Mesodermal cell (in vitro differentiated cells): ENCODE measurements around the gene PEX11G.
A peak's percentile ranks its signal among the peaks of the same experiment; 100 is the strongest.
"Not testable (repeated sequence)": the region's sequence is repeated elsewhere in the genome, so short reads cannot be mapped to it uniquely, and the experiment has no call there.

ENCODE experiments used
- H3K27ac ChIP-seq: 2 replicates; pipeline ENCODE4 v1.7.0; 2013; ENCODE audit warnings: mild to moderate bottlenecking, low read depth, low read length, moderate library complexity; ENCODE audit not compliant: severe bottlenecking
- H3K36me3 ChIP-seq: 2 replicates; pipeline ENCODE4 v1.7.1; 2013; ENCODE audit warnings: mild to moderate bottlenecking, low read length, moderate library complexity; ENCODE audit not compliant: control insufficient read depth, insufficient read depth
- H3K4me1 ChIP-seq: one replicate; pipeline ENCODE4 v1.7.1; 2013; ENCODE audit warnings: mild to moderate bottlenecking, low read length; ENCODE audit not compliant: insufficient read depth, control insufficient read depth, poor library complexity, severe bottlenecking
- H3K4me3 ChIP-seq: 2 replicates; pipeline ENCODE4 v1.7.0; 2013; ENCODE audit warnings: low read length, control low read depth, mild to moderate bottlenecking; ENCODE audit not compliant: insufficient read depth, poor library complexity, severe bottlenecking; ENCODE audit errors: extremely low read depth
- H3K9me3 ChIP-seq: 2 replicates; pipeline ENCODE4 v1.7.1; 2013; ENCODE audit warnings: mild to moderate bottlenecking, low read length, moderate library complexity; ENCODE audit not compliant: control insufficient read depth
- WGBS, 2 experiments: methylation state at CpG; one replicate each; pipeline ENCODE4 v1.1.5; 2013; ENCODE audit warnings: missing lambda C conversion rate in 2 of 2; ENCODE audit not compliant: insufficient coverage in 2 of 2; 5-methylcytosine and 5-hydroxymethylcytosine counted together

PEX11G gene

DNA sequence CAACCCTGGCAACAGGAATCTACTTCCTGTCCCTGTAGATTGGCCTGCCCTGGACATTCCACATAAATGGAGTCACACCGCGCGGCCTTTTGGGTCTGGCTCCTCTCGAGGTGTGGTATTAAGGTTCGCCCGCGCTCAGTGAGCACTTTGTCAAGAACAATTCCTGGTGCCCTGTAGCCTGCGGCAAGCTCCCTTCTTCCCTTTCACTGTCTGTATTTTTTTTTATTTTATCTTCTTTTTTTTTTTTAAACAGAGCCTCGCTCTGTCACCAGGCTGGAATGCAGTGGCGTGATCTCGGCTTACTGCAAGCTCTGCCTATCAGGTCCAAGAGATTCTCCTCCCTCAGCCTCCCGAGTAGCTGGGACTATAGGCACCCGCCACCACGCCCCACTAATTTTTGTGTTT is 28.3 kb downstream of the PEX11G start:
- Histone ChIP-seq H3K9me3 (peaks cover 4% of the 10 kb centered on the region), H3K36me3 (peaks cover 73% of the 10 kb centered on the region), H3K4me3 (no peak overlapping the region), H3K4me1 (peaks cover 14% of the 10 kb centered on the region), H3K27ac (peak overlapping the region; percentile 66)
- WGBS, 2 experiments = 80 to 97% methylated on average over 6 to 10 of the region's 14 CpGs

DNA sequence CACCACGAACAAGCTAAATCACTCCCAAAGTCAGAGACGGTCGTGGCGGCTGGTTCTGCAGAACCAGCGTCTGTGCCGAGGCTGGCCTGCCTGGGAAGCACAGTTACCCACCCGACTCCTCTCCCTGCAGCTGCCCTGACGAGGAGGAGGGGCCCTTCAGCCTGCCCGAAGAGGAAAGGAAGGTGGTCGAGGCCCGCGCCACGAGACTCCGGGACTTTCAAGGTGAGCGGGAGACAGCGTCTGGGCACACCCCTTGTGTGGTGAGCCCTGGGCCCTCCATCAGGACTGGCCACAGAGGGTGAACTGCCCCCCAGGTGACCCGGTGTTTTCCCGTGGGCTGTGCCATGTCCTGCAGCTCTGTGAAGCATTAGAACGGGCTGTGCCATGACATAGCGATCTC is 29.1 kb downstream of the PEX11G start:
- Histone ChIP-seq H3K4me1 (peaks cover 14% of the 10 kb centered on the region), H3K9me3 (peaks cover 11% of the 10 kb centered on the region), H3K4me3 (no peak overlapping the region), H3K27ac (peak overlapping the region; percentile 66), H3K36me3 (peaks cover 74% of the 10 kb centered on the region)
- WGBS, 2 experiments = 96 to 98% methylated on average over 16 to 19 of the region's 20 CpGs

DNA sequence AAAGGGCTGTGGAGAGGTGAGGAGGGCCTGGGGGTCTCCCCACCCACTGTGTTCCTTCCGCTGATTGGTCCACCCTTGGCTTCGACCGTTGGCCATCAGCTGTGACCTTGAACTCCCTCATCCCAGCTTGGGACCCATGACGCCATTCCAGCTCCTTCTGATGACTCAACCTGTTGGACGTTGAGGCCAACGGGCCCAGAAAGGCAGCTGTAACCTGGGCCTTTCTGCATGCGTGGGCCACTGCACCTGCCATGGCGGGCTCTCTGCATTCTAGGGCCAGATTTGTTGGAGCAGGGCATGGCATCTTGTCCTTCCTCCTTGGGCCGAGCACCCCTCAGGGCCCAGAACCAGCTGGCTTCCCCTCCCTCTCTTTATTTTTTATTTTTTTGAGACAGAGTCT is 30.2 kb downstream of the PEX11G start:
- H3K9me3 ChIP-seq = peaks cover 22% of the 10 kb centered on the region
- 85 to 91% methylated on average over 6 to 9 of the region's 9 CpGs for WGBS, 2 experiments
- peaks cover 78% of the 10 kb centered on the region for H3K36me3 ChIP-seq
- no peak overlapping the region for H3K4me3 ChIP-seq
- no peak overlapping the region for H3K27ac ChIP-seq
- H3K4me1 ChIP-seq = peaks cover 14% of the 10 kb centered on the region

DNA sequence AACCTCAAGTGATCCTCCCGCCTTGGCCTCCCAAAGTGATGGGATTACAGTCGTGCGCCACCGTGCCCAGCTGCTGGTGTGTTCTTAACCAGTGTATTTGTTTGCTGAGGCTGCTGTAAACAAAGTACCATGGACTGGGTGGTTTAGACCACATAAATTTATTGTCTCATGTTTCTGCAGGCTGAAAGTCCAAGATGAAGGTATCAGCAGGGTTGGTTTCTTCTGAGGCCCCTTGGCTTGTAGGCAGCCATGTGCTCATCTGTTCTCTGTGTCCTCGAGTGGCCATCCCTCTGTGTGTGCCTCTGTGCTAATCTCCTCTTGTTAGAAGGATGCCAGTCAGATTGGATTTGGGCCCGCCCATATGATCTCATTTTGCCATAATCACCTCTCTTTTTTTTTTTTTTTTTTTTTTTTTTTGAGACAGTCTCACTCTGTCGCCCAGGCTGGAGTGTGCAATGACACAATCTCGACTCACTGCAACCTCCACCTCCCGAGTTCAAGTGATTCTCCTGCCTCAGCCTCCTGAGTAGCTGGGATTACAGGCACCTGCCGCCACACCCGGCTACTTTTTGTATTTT is 31.8 kb downstream of the PEX11G start:
- WGBS, 2 experiments = 89 to 92% methylated on average over 5 to 6 of the region's 11 CpGs
- Histone ChIP-seq H3K4me3 (no peak overlapping the region), H3K36me3 (peaks cover 76% of the 10 kb centered on the region), H3K4me1 (peaks cover 14% of the 10 kb centered on the region), H3K27ac (no peak overlapping the region), H3K9me3 (peaks cover 28% of the 10 kb centered on the region)

DNA sequence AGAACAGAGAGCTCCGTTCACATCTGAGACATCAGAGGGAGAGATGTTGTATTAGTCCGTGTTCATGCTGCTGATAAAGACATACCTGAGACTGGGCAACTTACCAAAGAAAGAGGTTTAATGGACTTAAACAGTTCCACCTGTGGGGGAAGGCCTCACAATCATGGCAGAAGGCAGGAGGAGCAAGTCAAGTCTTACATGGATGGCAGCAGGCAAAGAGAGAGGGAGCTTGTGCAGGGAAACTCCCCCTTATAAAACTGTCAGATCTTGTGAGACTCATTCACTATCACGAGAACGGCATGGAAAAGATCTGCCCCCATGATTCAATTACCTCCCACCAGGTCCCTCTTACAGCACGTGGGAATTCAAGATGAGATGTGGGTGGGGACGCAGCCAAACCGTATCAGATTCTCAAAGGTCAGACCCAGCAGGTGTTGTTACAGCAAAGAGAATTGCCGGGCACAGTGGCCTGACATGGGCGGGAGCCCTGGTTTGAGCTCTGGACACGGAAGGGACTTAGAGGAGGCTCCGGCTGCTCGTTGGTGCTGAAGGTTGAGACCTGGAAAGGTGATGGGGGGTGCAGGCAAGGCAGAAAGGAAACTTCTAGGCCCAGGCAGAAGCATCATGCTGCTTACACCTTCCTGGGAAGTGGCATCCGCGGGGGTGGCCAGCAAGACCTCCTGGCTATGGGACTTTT is 33.1 kb downstream of the PEX11G start:
- Histone ChIP-seq H3K27ac (no peak overlapping the region), H3K9me3 (peaks cover 31% of the 10 kb centered on the region), H3K36me3 (peaks cover 86% of the 10 kb centered on the region), H3K4me3 (no peak overlapping the region), H3K4me1 (peaks cover 14% of the 10 kb centered on the region)
- WGBS, 2 experiments = 93 to 99% methylated on average over 8 to 11 of the region's 14 CpGs

DNA sequence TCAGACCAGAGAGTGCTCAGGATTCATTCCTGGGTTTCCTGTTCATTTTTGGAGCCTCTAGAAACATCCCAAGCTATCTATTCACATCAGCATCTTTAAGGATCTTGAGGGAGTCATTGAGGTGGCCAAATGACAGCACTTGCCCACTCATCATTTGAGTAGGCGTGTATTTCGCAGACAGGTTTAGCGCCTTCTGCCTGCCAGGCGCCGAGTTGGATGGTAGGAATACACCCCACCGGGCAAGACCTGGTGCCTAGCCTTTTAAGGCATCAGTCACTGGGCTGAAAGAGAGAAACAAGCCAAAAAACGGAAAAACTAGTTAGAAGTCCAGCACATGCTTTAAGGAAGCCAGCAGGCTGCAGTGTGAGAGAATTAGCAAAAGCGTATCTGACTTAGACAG is 33.8 kb downstream of the PEX11G start:
- Histone ChIP-seq H3K4me1 (peaks cover 6% of the 10 kb centered on the region), H3K9me3 (peaks cover 38% of the 10 kb centered on the region), H3K4me3 (no peak overlapping the region), H3K27ac (no peak overlapping the region), H3K36me3 (peaks cover 88% of the 10 kb centered on the region)
- 89 to 96% methylated on average over 8 of the region's 8 CpGs for WGBS, 2 experiments

DNA sequence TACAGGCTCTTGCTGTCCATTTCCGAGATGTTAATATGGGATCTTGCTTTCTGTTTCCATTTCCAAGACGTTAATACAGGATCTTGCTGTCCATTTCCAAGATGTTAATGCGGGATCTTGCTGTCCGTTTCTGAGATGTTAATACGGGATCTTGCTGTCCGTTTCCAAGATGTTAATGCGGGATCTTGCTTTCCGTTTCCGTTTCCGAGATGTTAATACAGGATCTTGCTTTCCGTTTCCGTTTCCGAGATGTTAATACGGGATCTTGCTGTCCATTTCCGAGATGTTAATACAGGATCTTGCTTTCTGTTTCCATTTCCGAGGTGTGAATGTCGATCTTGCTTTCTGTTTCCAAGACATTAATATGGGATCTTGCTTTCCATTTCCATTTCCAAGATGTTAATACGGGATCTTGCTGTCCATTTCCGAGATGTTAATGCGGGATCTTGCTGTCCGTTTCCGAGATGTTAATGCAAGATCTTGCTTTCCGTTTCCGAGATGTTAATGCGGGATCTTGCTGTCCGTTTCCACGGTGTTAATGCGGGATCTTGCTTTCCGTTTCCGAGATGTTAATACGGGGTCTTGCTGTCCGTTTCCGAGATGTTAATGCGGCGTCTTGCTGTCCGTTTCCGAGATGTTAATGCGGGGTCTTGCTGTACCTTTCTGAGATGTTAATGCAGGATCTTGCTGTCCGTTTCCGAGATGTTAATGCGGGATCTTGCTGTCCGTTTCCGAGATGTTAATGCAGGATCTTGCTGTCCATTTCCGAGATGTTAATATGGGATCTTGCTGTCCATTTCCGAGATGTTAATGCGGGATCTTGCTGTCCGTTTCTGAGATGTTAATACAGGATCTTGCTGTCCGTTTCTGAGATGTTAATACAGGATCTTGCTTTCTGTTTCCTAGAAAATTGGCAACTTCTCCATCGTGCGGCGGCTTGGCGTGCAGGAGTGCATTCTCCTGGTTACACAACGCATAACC is 38.3 kb downstream of the PEX11G start:
- 84 to 85% methylated on average over 53 of the region's 53 CpGs for WGBS, 2 experiments

DNA sequence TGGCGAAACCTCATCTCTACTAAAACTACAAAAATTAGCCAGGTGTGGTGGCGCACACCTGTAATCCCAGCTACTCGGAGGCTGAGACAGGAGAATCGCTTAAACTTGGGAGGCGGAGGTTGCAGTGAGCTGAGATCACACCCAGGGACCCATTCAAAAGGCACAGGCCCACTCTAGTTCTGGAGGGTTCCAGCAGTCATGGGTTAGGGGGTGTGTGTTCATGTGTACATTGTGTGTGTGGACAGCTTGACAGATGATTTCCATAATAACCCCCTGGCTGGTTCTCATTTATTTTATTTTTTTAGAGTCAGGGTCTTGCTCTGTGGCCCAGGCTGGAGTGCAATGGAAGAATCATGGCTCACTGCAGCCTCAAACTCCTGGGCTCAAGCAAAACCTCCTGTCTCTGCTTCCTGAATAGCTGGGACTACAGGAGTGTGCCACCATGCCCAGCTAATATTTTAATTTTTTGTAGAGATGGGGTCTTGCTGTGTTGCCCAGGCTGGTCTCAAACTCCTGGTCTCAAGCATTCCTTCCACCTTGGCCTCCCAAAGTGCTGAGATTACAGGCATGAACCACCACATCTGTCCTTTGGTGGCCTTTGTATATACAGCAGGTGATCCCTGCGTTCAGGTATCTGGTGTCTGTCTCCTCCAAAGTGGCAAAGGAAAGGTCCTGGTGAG is 39.3 kb downstream of the PEX11G start:
- WGBS, 2 experiments = 92 to 96% methylated on average over 6 of the region's 6 CpGs
- H3K27ac ChIP-seq, H3K4me1 ChIP-seq, H3K4me3 ChIP-seq: not testable (repeated sequence)
- H3K36me3 ChIP-seq = peaks cover 88% of the 10 kb centered on the region
- peaks cover 27% of the 10 kb centered on the region for H3K9me3 ChIP-seq

More for the DNA sequence above, 38.3 kb downstream of the PEX11G start:
- Histone ChIP-seq H3K9me3 (peaks cover 37% of the 10 kb centered on the region), H3K36me3 (peaks cover 87% of the 10 kb centered on the region), H3K4me3 (no peak overlapping the region), H3K4me1 (no peaks in the 10 kb centered on the region), H3K27ac (no peak overlapping the region)

DNA sequence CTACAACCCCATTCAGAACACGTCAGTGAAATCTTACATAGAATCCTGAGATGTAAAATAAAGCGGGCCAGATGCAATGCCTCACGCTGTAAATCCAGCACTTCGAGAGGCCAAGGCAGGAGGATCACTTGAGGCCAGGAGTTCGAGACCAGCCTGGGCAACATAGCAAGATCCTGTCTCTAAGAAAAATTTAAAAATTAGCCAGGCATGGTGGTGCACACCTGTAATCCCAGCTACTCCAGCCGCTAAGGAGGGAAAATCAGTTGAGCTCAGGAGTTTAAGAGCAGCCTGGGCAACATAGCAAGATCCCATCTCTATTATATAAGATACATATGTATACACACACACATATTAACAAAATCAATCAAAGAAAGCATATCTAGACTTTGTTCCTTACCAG is 41.2 kb downstream of the PEX11G start:
- Histone ChIP-seq H3K36me3 (peaks cover 84% of the 10 kb centered on the region), H3K4me3 (no peak overlapping the region), H3K4me1 (no peaks in the 10 kb centered on the region), H3K9me3 (peaks cover 13% of the 10 kb centered on the region), H3K27ac (no peak overlapping the region)
- WGBS, 2 experiments = 94 to 97% methylated on average over 4 to 6 of the region's 6 CpGs

DNA sequence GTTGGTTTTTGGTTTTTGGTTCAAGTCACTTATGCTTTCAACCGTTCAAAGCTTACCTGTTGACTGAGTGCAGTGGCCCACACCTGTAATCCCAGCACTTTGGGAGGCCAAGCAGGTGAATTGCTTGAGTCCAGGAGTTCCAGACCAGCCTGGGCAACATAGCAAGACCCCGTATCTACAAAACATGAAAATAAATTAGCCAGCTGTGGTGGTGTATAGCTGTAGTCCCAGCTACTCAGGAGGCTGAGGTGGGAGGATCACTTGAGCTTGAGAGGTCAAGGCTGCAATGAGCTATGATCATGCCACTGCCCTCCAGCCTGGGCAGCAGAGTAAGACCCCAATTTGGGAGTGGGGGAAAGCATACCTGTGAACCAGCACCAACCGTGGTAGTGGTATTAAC is 43.7 kb downstream of the PEX11G start:
- Histone ChIP-seq H3K36me3 (peaks cover 76% of the 10 kb centered on the region), H3K9me3 (peaks cover 4% of the 10 kb centered on the region), H3K4me3 (no peak overlapping the region), H3K27ac (no peak overlapping the region), H3K4me1 (no peaks in the 10 kb centered on the region)
- WGBS, 2 experiments = 86 to 95% methylated on average over 2 to 3 of the region's 3 CpGs
